ENCODE data around the gene TLR8.

DNA sequence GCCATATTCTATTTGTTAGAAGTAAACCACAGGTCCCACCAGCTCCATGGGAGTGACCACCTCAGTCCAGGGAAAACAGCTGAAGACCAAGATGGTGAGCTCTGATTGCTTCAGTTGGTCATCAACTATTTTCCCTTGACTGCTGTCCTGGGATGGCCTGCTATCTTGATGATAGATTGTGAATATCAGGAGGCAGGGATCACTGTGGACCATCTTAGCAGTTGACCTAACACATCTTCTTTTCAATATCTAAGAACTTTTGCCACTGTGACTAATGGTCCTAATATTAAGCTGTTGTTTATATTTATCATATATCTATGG is 16.1 kb downstream of the TLR8 start:
- no peak for TF ChIP-seq POLR2AphosphoS5 (IDR thresholded peaks at IDR 0.05)
- TF ChIP-seq, protein P1, sequence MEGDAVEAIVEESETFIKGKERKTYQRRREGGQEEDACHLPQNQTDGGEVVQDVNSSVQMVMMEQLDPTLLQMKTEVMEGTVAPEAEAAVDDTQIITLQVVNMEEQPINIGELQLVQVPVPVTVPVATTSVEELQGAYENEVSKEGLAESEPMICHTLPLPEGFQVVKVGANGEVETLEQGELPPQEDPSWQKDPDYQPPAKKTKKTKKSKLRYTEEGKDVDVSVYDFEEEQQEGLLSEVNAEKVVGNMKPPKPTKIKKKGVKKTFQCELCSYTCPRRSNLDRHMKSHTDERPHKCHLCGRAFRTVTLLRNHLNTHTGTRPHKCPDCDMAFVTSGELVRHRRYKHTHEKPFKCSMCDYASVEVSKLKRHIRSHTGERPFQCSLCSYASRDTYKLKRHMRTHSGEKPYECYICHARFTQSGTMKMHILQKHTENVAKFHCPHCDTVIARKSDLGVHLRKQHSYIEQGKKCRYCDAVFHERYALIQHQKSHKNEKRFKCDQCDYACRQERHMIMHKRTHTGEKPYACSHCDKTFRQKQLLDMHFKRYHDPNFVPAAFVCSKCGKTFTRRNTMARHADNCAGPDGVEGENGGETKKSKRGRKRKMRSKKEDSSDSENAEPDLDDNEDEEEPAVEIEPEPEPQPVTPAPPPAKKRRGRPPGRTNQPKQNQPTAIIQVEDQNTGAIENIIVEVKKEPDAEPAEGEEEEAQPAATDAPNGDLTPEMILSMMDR (IDR thresholded peaks at IDR 0.05) = no peak
